Subcutaneous preadipocyte (primary cell): ENCODE data around the gene WDR13. TPM values are rescaled to one million over a fixed set of nuclear protein-coding genes. Genes with fewer than 3 reads are reported as not detected.

ENCODE experiments used
- small RNA-seq: library from RNA; depleted of rRNA; stranded (forward); fragments of <200 nt; gene quantifications from one replicate; pipeline ENCODE3, GENCODE V24; 2012
- total RNA-seq: library from RNA; depleted of rRNA; stranded (reverse); fragments of >200 nt; gene quantifications from 2 replicates; pipeline ENCODE4 v1.2.3, GENCODE V29; 2012

WDR13 gene
- 83.7 and 99.9 TPM in 2 replicates for total RNA-seq

DNA sequence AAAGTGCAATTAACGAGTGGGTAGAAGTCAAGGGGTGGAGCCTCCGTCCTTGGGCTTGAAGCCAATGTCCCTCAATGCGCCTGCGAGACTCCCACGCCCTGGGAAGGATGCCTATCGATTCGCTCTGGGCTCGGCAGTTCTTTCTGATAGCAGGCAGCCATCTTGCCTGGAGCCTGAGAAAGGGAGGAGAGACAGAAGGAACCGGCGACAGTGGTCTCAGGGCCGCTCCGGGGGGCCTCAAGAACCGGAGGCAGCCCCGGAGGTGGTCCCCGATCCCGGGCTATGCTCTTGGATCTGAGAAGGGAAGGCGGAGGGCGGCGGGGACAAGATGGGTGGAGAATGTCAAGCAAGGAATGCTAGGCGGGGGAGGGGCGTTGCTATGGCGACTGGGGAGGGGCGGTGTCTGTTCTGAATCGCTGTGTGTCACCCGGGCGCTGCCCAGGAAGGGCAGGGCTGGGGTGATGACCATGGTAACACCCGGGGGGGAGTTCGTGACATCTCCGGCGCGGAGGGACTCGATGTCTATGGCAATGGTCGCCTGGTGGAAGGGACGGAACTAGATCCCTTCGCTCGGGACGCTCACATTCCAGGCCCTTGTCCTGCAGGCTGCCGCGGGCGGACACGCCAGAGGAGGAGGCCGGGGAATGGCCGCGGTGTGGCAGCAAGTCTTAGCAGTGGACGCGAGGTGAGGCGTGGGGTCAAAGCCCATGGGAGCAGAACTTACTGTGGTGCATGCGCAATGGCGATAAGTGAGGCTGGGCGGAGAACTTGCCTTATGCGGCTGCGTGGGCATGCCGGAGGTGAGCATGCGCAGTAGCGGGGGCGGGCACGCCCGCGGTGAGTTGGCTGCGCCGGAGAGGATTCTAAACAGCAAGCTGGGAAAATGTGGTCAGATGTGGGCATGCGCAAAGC is at the start of gene WDR13:
TSS of gene WDR13 (plus strand) at position 140 of the 912 bp plus-strand sequence. CDS start at position 645, 505 bp downstream.

DNA sequence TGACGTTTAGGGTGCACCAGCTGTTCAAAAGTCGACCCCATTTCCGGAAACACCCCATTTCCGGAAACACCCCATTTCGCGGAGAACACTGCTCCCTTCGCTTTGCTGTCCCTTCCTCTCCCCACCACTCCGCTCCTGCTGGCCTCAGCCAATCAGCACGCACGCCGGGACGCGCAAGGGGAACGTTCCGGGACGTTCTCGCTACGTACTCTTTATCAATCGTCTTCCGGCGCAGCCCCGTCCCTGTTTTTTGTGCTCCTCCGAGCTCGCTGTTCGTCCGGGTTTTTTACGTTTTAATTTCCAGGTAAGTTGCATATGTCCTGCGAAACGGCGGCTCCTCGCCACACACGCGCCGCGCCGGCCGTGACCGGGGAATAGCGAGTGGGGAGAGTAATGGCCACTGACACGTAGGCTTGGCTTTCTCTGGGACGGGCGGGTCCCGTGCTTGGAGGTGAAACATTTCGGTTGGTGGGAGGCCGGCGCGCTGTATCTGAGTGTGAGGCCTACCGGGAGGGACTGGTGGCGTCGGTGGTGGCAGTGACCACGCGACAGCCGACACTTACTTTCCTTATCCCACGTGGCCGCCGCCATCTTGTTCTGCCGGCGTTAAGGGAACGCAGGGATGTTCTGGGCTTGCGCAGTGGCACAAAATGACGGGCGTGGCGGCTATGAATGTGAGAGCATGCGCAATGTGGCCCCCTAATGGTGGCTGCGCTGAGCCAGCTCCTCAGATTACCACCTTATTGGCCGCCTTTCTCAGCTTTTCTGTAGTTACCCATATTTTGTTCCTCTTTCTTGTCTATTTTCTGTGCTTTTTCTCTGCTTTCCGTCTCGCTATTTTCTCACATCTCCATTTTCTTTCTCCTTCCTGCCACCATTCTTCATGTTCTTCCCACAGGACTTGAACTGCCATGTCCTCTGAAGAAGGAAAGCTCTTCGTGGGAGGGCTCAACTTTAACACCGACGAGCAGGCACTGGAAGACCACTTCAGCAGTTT is 22.7 kb upstream of the WDR13 start, which contains the start of gene RBM3:
TSS of gene RBM3 (plus strand) at position 215 of the 997 bp plus-strand sequence. CDS start at position 912, 697 bp downstream.

Small RNAs within 50 kb of the gene (small RNA-seq; reads per million reads assigned to genes)
- gene MRPL32P1: not detected

Other genes with a start within 250 kb of the WDR13 start
- gene SSX3, start 240.8 kb upstream of the WDR13 start, total RNA-seq: not detected in 2 replicates
- not detected in 2 replicates for gene SSX4, start 214.0 kb upstream of the WDR13 start, total RNA-seq
- gene SSX4B, start 185.5 kb upstream of the WDR13 start, total RNA-seq: not detected in 2 replicates
- gene SLC38A5, start 127.2 kb upstream of the WDR13 start, total RNA-seq: 111 and 131 TPM in 2 replicates
- 65.4 and 89.9 TPM in 2 replicates for gene FTSJ1, start 121.3 kb upstream of the WDR13 start, total RNA-seq
- gene PORCN, start 88.5 kb upstream of the WDR13 start, total RNA-seq: 14.3 and 16.8 TPM in 2 replicates
- 168 and 261 TPM in 2 replicates for gene EBP, start 75.7 kb upstream of the WDR13 start, total RNA-seq
- gene TBC1D25, start 57.8 kb upstream of the WDR13 start, total RNA-seq: 4.8 and 6.6 TPM in 2 replicates
- 322 and 356 TPM in 2 replicates for gene RBM3, start 23.0 kb upstream of the WDR13 start, total RNA-seq
- gene WAS, start 86.3 kb downstream of the WDR13 start, total RNA-seq: under 0.01 and 0.20 TPM in 2 replicates
- gene SUV39H1, start 99.2 kb downstream of the WDR13 start, total RNA-seq: 7.7 and 10.8 TPM in 2 replicates
- not detected in 2 replicates for gene GLOD5, start 164.3 kb downstream of the WDR13 start, total RNA-seq
- not detected in 2 replicates for gene GATA1, start 189.1 kb downstream of the WDR13 start, total RNA-seq
- gene HDAC6, start 204.6 kb downstream of the WDR13 start, total RNA-seq: 24.3 and 30.5 TPM in 2 replicates
- gene ERAS, start 229.0 kb downstream of the WDR13 start, total RNA-seq: 0.37 TPM in 1 of 2 replicates, not detected in the other
- 0.20 and 0.37 TPM in 2 replicates for gene PCSK1N, start 238.1 kb downstream of the WDR13 start, total RNA-seq